ENCODE measurements around the gene SLC6A13.
A peak's percentile ranks its signal among the peaks of the same experiment; 100 is the strongest.
"Not testable (repeated sequence)": the region's sequence is repeated elsewhere in the genome, so short reads cannot be mapped to it uniquely, and the experiment has no call there.

The SLC6A13 gene

GRCh38 chr12:232731-233614 lies 29.7 kb downstream of the SLC6A13 start:
- no peak for DNase-seq

DNA sequence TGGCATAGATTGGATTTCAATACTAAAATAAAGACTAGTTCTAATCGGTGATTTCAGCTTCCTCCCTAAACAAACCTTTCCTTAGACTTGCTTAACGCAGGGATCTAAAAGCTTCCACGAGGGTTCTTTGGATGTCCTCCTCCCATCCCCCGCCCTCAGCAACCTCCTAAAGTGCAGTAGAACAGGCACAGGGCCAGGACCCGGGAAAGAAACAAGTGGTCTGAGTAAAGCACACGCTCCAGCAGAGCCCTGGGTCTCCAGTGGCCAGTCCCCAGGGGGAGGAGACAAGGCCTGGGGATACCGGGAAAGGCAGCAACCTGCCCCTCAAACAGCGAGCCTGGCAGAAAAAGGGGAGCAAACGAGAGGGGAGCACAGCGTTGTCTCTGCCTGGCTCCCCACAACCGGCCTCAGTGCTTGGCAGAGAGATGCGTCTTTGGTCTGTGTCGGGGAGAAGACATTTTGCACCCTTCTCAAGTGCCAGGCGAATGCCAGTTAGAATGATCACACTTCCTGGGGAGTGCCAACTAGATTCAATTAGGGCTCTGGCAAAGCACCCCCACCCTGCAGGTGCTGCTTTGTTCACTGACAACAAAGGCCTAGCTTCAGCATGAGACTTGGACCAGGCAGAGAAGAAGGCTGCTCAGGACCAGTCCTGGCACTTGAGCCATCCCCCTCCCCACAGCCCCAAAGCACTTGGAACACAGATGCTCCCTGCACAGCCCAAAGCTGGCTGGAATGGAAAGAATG lies 31.5 kb downstream of the SLC6A13 start:
- no peak for DNase-seq

DNA sequence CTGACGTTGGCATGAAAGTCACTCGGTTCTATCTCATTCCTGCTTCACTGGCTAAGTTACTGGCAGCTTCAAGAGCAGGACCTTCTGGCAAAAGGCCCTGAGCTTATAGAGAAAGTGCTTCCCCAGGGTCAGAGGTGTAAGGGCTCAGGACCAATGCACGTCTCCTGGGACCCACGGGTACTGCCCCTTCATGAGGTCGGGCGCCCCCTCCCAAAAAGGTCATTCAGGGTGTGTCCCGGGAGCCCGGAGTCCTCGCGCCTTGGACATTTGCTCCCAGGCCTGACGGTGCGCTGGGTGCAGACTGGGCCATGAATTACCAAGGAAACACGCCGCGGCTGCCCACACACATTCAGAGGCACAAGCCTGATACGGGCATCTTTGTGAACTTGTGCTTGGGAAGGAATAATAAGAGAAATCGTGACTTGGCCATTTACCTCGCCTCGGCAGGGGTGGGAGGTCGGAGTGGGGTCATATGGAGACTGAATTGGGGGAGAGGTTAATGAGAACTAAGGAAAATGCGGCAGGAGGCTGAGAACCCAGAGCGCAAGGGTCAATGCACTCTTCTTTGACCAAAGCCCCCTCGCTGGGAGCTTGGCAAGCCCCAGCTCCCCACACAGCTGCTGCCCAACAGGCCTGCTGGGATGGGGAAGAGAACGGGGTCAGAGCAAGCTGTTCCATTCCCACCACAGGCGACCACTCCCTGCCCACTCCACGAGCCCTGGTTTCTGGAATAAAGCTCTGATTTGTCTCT lies 33.0 kb downstream of the SLC6A13 start:
- no peak for DNase-seq

DNA sequence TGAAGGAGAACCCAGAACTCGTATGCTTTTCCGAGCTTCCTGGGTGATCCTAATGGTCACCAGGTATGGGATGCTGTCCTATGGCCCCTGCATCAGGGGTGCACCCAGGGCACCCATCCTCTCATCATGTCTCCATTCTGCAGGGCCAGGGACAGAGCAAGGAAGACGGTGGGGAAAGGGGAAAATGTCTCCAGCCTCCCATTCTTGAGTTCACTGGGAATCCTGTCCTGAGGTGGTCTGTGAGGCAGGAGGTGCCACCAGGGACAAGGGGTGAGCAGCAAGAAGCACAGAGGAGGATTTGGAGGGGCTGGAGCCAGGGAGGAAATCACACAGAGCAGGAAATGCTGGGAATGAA lies 33.8 kb downstream of the SLC6A13 start:
- DNase-seq = no peak

GRCh38 chr12:227923-228845 lies 34.5 kb downstream of the SLC6A13 start:
- DNase-seq = no peak

DNA sequence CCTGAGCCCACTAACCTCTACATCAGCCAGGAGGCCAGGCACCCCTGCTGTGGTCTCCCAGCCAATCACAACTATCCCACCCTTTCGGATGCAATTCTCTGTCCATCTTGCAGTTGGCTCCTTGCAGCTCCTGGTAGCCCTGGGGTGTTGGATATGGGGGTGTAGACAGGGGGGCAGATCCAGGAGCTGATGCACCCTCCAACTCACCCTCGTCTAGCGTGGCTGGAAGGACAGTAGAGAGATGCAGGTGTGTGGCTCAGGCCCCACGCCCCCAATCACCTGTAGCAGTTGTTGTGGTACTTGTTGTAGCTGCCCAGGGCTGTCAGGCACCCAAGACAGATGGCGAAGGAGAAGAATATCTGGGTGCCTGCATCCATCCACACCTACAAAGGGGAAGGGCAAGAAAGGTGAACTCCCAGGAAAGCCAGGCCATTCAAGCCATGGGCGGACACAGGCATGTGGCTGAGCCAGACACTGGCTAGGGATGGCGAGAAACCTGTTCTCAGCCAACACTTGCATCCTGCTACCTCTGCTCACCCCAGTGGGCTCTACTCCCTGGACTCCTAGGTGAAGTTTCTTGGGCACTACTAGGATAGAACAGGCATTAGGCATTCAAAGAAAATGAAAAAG lies 35.2 kb downstream of the SLC6A13 start:
- no peak for DNase-seq

DNA sequence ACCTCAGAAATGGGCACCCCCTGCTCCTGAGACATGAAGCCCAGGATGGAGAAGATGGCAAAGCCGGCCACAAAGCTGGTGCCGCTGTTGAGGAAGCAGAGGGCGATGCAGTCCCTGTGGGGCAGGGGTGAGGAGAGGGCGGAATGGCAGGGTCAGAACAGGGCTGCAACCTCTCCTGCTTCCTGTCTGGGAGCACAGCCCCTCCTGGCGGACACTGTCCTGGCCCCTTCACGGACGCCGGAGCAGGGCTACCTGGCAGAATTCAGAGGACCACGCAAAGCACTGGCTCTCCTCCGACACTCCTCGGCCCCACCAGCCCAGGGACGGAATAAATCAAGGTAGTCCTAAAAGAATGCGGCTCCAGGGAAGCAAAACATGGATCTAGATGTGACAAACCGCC lies 36.2 kb downstream of the SLC6A13 start:
- DNase-seq = no peak

GRCh38 chr12:225012-225411 lies 37.6 kb downstream of the SLC6A13 start:
- DNase-seq = no peak

DNA sequence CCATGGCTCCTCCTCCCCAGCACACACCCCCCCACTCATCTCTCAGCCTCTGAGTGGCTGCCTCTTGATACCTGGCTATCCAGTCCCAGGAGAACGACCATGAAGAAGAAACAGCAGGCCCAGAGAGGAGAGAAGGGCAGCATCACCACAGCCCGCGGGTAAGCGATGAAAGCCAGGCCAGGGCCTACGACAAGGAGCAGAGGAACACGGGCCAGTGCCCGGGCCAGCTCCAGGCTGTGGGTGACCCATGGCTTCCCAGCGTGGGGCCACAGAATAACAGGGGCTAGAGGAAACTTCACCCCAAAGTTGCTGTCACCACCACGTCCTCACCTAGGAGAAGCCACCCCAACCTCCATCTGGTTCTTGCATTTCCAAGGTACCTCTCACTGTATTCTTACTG lies 38.3 kb downstream of the SLC6A13 start:
- no peak for DNase-seq

DNA sequence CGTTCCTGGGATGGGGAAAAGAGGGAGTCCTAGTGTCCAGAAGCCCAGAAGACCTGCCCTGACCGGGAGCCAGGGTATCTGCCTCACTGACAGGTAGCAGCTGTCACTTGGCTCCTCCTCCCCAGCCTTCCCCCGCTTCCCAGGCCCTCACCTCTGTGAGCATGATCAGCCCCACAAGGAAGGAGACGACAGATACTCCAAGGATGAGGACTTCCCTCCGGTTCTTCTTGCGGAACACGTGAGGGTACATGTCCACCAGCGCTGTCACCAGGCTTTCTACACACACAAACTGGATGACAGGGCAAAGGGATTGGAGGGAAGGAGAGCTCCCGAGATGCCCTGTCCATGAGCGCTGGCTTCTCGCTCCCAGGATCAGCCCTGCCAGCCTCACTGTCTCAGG lies 38.8 kb downstream of the SLC6A13 start:
- no peak for DNase-seq

DNA sequence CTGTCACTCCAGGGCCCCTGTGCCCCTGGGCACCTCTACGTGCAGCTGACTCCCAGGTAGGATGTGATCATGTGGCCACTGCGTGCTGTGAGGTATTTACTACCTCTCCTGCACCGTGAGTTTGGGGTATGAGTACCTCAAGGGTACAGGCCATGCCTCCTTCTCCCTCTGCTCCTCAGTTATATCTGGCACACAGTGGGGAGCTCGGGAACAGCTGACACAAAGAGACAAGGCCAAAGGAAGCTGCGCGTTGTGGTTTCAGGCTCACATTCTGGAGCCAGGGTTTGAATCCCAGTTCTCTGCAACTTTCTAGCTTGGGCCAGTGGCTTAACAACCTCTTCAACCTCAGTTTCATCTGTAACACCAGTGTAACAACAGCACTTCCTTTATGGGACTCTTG lies 40.9 kb downstream of the SLC6A13 start:
- DNase-seq = no peak

DNA sequence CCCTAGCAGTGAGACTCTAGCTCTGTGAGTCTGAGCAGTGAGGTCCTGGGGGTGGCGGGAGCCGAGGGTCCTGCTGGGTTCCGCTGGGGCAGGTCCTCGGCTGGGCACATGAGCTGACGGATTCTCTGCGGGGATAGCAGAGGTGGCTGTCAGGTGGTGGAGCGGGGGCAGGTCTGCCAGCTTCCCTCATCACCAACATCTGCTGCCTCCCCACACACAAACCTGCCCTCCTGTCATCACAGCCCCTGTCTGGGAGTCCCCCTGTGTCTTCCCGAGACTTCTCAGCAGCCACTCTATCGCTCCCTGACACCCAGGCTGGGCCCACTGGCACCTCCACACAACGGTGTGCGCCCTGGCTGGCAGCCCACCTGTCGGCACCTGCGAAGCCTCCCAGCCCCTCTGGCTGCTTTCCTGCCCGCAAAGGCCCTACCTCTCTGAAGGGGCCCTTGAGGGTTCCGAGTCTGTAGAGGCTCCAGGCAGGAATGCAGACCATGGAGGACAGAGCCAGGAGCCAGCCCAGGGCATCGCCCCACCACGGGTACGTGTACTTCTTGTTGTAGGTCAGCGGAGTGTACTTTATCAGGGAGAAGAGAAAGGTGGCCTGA lies 41.6 kb downstream of the SLC6A13 start:
- no peak for DNase-seq

- DNase-seq = no peak
Measured at GRCh38 chr12:220491-220890, 42.1 kb downstream of the SLC6A13 start.

GRCh38 chr12:219891-220352 lies 42.7 kb downstream of the SLC6A13 start:
- peak in 3 of 5 experiments; percentile 16 to 78 (median 35) for DNase-seq

DNA sequence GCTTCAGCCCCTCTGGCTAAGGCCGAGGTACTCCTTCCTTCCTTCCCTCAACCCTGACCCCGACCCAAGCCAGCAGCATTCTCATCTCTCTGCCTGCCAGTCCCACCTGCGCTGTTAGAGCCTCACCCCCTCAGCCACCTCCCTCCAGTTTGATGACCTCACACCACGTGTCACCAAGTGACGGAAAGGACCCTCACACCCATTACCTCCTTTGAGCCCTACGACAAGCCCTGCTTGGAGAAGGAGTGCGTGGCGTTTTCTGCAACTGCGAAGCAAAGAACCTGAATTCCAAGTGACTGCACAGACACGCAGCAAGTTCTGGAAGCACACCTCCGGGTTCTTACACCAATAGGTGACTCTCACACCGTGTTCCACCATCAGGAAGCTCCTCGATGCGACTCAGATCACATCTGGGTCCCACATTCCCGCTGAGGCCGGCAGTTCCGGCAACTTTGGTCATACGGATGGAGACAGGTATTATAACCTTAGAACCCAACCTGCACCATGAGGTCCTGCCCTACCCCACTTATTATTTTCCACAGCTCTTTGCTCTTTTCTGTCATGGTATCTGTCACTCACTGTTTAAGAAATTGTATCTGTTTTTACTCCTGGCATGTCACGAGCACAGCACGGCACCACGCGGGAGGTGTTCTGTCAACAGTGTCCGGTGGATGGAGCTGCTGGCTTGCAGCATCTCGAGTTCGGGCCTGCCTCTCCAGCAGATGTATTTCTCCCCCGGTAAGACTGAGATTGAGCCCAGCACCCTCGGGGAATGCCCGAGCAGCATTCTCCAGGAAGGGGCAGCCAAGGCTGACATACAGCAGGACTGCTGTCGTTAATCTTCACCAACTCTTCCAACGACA lies 43.7 kb downstream of the SLC6A13 start:
- DNase-seq = no peak

DNA sequence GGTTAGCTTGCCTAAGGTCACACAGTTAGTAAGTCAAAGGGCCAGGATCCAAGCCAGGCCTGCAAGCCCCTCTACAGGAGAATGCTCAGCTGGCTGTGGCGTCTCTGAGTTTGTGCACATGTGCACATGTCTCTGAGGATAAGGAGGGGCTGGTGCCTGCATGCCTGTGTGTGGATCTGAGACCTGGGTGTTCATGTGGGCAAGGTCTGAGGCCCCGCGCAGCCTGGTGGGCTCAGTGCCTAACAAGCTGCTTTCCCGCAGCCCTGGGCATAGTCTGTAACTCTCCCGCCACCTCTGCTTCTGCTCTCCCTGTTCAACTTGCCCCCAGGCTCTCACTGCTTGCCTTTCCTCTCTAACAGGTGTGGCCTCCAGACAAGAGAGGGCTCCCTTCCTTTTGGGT lies 44.4 kb downstream of the SLC6A13 start:
- no peak for DNase-seq

GRCh38 chr12:217029-217428 lies 45.6 kb downstream of the SLC6A13 start:
- DNase-seq = not testable (repeated sequence)

- no peak for DNase-seq
Measured at GRCh38 chr12:215116-215515, 47.5 kb downstream of the SLC6A13 start.

- DNase-seq = no peak
Measured at GRCh38 chr12:214003-214741, 48.5 kb downstream of the SLC6A13 start, which contains the start of gene SLC6A12. Gene SLC6A12, minus strand, starts transcription at chr12:214157. Its CDS starts 4,171 bp downstream, at chr12:209986.
